Heart left ventricle (tissue), 16 donors: ENCODE data around the gene PYCARD. TPM values are rescaled to one million over a fixed set of nuclear protein-coding genes. Genes with fewer than 3 reads are reported as not detected.

Source experiments
- ATAC-seq, 4 donors: fragments of 200-7000 bp; cut with Tn5 transposase; one replicate each; pipeline ENCODE4 v1.9.1; 2020 to 2022; ENCODE audit warnings: moderate library complexity in 4 of 4, mild to moderate bottlenecking in 3 of 4, moderate number of reproducible peaks in 1 of 4
- DNase-seq, 5 donors: peaks; one replicate each; pipeline ENCODE4 v3.0.0-alpha.2; 2020
- H3K27ac ChIP-seq, 12 donors: fragments of 200-600 bp; sonication (generic) in 4 of 12; one replicate each; pipeline versions ENCODE4 v1.5.0 to v1.8.0; 2016 to 2022; ENCODE audit warnings: mild to moderate bottlenecking in 2 of 12
- H3K27me3 ChIP-seq, 9 donors: fragments of 200-600 bp; sonication (generic) in 2 of 9; one replicate each; pipeline versions ENCODE4 v1.5.1 to v1.8.0; 2016 to 2022; ENCODE audit warnings: mild to moderate bottlenecking in 3 of 9
- H3K36me3 ChIP-seq, 9 donors: fragments of 200-600 bp; sonication (generic) in 2 of 9; one replicate each; pipeline versions ENCODE4 v1.5.0 to v1.8.0; 2018 to 2022; ENCODE audit warnings: mild to moderate bottlenecking in 2 of 9
- H3K4me1 ChIP-seq, 12 donors: fragments of 200-600 bp; sonication (generic) in 4 of 12; one replicate each; pipeline versions ENCODE4 v1.5.0 to v1.8.0; 2016 to 2022; ENCODE audit warnings: mild to moderate bottlenecking in 3 of 12
- H3K4me3 ChIP-seq, 12 donors: fragments of 200-600 bp; sonication (generic) in 4 of 12; one replicate each; pipeline versions ENCODE4 v1.5.0 to v1.8.0; 2017 to 2022; ENCODE audit warnings: mild to moderate bottlenecking in 9 of 12, moderate library complexity in 4 of 12
- H3K9me3 ChIP-seq, 12 donors: fragments of 200-600 bp; sonication (generic) in 4 of 12; one replicate each; pipeline versions ENCODE4 v1.5.0 to v1.8.0; 2016 to 2022; ENCODE audit warnings: mild to moderate bottlenecking in 1 of 12
- CTCF ChIP-seq, 12 donors: fragments of 200-600 bp; sonication (generic) in 4 of 12; IDR thresholded peaks; one replicate each; pipeline versions ENCODE4 v1.5.0 to v1.8.0; 2018 to 2022; ENCODE audit warnings: antibody characterized with exemption in 12 of 12, mild to moderate bottlenecking in 5 of 12
- POLR2A ChIP-seq, 2 donors: fragments of 450-650 bp; IDR thresholded peaks; one replicate each; pipeline ENCODE4 v1.6.1; 2017; ENCODE audit warnings: antibody characterized with exemption in 2 of 2, mild to moderate bottlenecking in 2 of 2, moderate library complexity in 2 of 2
- WGBS, 4 donors: extraction: QIAGEN DNeasy Blood & Tissue Kit in 2 of 4; methylation state at CpG; one replicate each; pipeline versions ENCODE4 v1.1.5 to v1.1.7; 2013 to 2018; 5-methylcytosine and 5-hydroxymethylcytosine counted together
- intact Hi-C, 10 donors: fragments of 100-400 bp; cut with DNase I; formaldehyde crosslinking; loops; one replicate each; pipeline versions ENCODE4 v1.11.1 to v1.14.2; 2022
- polyA plus RNA-seq, 2 donors: library from polyadenylated mRNA; stranded (reverse); fragments of 200-250 nt; gene quantifications; one replicate each; pipeline ENCODE4 v1.2.3, GENCODE V29; 2013
- total RNA-seq, 9 donors: library from RNA; depleted of rRNA in 2 of 9; stranded (reverse); fragments of >200 nt in 2 of 9; fragmentation: NEBNext Ultra II Directional in 3 of 9; extraction: Animal tissue kit (Norgen Biotek cat#: 25700) in 3 of 9; gene quantifications; one replicate each; pipeline versions ENCODE4 v1.1.0 to v1.2.4, GENCODE V29; 2016 to 2023
- donor health status: ischemic (EF 13 %, LVEDD 7.1; RV severe dilation, severe dysfunction).
- donor health status: healthy with polysubstance abuse.
- donor health status: DM: no; HTN: yes; CAD: no.
- donor health status: DM: no; HTN: no; CAD: no.
- donor health status: ischemic (EF 25% LVEDD 6.9; RV normal size, moderate dysfunction).
- donor health status: ischemic (EF 25% LVEDD 5.7; RV mildly dilated, moderate dysfunction).
- donor health status: healthy.
- donor health status: DM: yes; HTN: yes; CAD: no.
- donor health status: ischemic (EF 35%, LVEDD 5.7; RV mildly dilated, moderate dysfunction).
- donor health status: nonischemic (EF 11% LVEDD 7.7; RV severe dilation, severe dysfunction).
- donor health status: DM: yes; HTN: yes; CAD: no.
- donor health status: PGD.
- donor health status: ischemic (EF 29% LVEDD 5.4; RV normal size, mild dysfunction).
- donor health status: nonischemic (EF 23%, LVEDD 6.1; RV moderate dilation, normal function).

PYCARD gene
- total and polyA plus RNA-seq, 11 donors = 2.0 to 42.2 (median 5.2) TPM

GRCh38 chr16:31219154-31219741 lies 16.7 kb upstream of the PYCARD start:
- Histone ChIP-seq H3K4me3 (no peak overlapping the region), H3K9me3 (no peaks in the 10 kb centered on the region), H3K4me1 (peaks cover 11 to 30% (median 25%) of the 10 kb centered on the region in 12 donors), H3K27me3 (peaks cover 4 to 48% (median 24%) of the 10 kb centered on the region in 9 donors), H3K36me3 (no peaks in the 10 kb centered on the region), H3K27ac (no peak overlapping the region)
- intact Hi-C loops = no loop called here
- WGBS, 4 donors = 81 to 90% (median 88%) methylated on average over 7 to 15 of the region's 15 CpGs
- DNase-seq (no peak), ATAC-seq (no peak)
- TF ChIP-seq CTCF (IDR thresholded peaks at IDR 0.05) (no peak), POLR2A (IDR thresholded peaks at IDR 0.05) (no peak)

GRCh38 chr16:31217136-31217530 lies 14.6 kb upstream of the PYCARD start:
- WGBS, 4 donors = 24 to 41% (median 29%) methylated on average over 3 to 4 of the region's 4 CpGs
- H3K27ac ChIP-seq = no peak overlapping the region
- H3K4me3 ChIP-seq = peak overlapping the region in 5 of 12 donors; percentile 50 to 65 (median 57)
- H3K36me3 ChIP-seq = no peaks in the 10 kb centered on the region
- peaks cover 11 to 35% (median 25%) of the 10 kb centered on the region in 12 donors for H3K4me1 ChIP-seq
- intact Hi-C loops = no loop called here
- no peak for DNase-seq
- H3K9me3 ChIP-seq = no peaks in the 10 kb centered on the region
- H3K27me3 ChIP-seq = peaks cover 4 to 48% (median 24%) of the 10 kb centered on the region in 9 donors
- TF ChIP-seq CTCF (IDR thresholded peaks at IDR 0.05) = no peak
- TF ChIP-seq POLR2A (IDR thresholded peaks at IDR 0.05) = no peak
- no peak for ATAC-seq

GRCh38 chr16:31216422-31217135 lies 14.0 kb upstream of the PYCARD start, which contains the start of gene PYDC1:
TSS of gene PYDC1 (minus strand) at chr16:31217135. CDS start at chr16:31217028, 107 bp downstream.
- no peak for DNase-seq
- Histone ChIP-seq H3K4me1 (peaks cover 11 to 35% (median 25%) of the 10 kb centered on the region in 12 donors), H3K27ac (no peak within 1 kb of the TSS), H3K9me3 (no peaks in the 10 kb centered on the region), H3K4me3 (peak within 1 kb of the TSS in 11 of 12 donors; percentile 5 to 65 (median 53)), H3K36me3 (no peaks in the 10 kb centered on the region), H3K27me3 (peaks cover 4 to 48% (median 24%) of the 10 kb centered on the region in 9 donors)
- TF ChIP-seq POLR2A (IDR thresholded peaks at IDR 0.05) (no peak), CTCF (IDR thresholded peaks at IDR 0.05) (no peak)
- 4 to 10% (median 7%) methylated on average over 32 to 52 of the region's 52 CpGs for WGBS, 4 donors
- intact Hi-C loops = no loop called here
- ATAC-seq = no peak
